Endothelial cell of umbilical vein (primary cell): ENCODE measurements around the gene POFUT2.

ENCODE experiments used
- EZH2 ChIP-seq: IDR thresholded peaks from 2 replicates; pipeline ENCODE4 v1.6.1; 2012; ENCODE audit warnings: borderline replicate concordance, low read depth, mild to moderate bottlenecking, moderate library complexity, low read length, inconsistent platforms; ENCODE audit not compliant: severe bottlenecking
- FOS ChIP-seq: IDR thresholded peaks from 2 replicates; pipeline ENCODE4 v1.6.1; 2011; ENCODE audit warnings: mild to moderate bottlenecking, low read length, moderate library complexity, borderline replicate concordance; ENCODE audit not compliant: insufficient read depth
- JUN ChIP-seq: IDR thresholded peaks from 2 replicates; pipeline ENCODE4 v1.6.1; 2011; ENCODE audit warnings: borderline replicate concordance, low read depth; ENCODE audit not compliant: insufficient read length, insufficient read depth
- MAX ChIP-seq: IDR thresholded peaks from 2 replicates; pipeline ENCODE4 v1.6.1; 2011; ENCODE audit not compliant: insufficient read depth, insufficient read length
- MYC ChIP-seq: IDR thresholded peaks from one replicate; pipeline ENCODE4 v1.6.1; 2011; ENCODE audit warnings: mild to moderate bottlenecking, low read depth, low read length
- POLR2A ChIP-seq: IDR thresholded peaks from 2 replicates; pipeline ENCODE4 v1.6.1; 2012; ENCODE audit warnings: low read depth, mild to moderate bottlenecking, control low read depth, low read length
- POLR2AphosphoS5 ChIP-seq: IDR thresholded peaks from 2 replicates; pipeline ENCODE4 v1.6.1; 2012; ENCODE audit warnings: low read depth, mild to moderate bottlenecking, control low read depth, low read length, moderate library complexity; ENCODE audit not compliant: insufficient read depth
- TF ChIP-seq, protein P1 (sequence below), 2 donors: IDR thresholded peaks; 1 replicate in 1 of 2; 2 replicates in 1 of 2; pipeline ENCODE4 v1.5.1; 2011; ENCODE audit warnings: low read length in 2 of 2, mild to moderate bottlenecking in 2 of 2, moderate library complexity in 2 of 2, control low read depth in 1 of 2, inconsistent platforms in 1 of 2, low read depth in 1 of 2; ENCODE audit not compliant: insufficient read depth in 1 of 2; ENCODE audit errors: extremely low read depth in 1 of 2

DNA sequence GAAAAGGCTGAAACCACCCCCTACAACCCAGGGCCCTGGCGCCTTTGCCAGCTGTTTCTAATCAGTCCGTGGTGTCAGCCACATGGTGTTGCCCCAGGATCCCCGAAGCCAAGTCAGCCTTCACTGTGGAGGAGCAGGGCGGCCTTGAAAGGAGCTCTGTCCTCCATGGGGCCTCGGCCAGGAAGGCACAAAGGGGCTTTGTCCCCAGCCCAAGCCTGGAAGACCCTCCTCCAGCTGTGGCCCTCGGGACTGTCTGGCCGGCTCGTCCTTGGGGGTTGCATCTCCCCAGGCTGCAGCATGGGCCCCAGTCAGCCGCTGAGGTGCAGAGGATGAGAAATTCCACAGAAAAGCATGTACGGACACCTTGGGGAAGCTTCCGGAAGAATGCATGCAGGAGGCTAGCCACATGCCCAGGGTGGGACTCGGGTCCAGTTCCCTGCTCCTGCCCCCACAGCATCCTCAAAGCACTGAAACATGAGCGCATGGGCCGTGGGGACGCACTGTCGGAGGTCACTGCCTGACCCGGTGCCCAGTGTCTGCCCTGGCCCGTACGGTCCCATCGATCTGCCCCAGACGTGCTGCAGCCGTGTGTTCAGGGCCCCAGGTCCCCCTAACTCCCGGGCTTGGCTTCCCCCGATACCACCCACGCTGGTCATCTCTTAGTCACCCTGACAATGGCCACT lies 38.6 kb upstream of the POFUT2 start:
- TF ChIP-seq, protein P1, sequence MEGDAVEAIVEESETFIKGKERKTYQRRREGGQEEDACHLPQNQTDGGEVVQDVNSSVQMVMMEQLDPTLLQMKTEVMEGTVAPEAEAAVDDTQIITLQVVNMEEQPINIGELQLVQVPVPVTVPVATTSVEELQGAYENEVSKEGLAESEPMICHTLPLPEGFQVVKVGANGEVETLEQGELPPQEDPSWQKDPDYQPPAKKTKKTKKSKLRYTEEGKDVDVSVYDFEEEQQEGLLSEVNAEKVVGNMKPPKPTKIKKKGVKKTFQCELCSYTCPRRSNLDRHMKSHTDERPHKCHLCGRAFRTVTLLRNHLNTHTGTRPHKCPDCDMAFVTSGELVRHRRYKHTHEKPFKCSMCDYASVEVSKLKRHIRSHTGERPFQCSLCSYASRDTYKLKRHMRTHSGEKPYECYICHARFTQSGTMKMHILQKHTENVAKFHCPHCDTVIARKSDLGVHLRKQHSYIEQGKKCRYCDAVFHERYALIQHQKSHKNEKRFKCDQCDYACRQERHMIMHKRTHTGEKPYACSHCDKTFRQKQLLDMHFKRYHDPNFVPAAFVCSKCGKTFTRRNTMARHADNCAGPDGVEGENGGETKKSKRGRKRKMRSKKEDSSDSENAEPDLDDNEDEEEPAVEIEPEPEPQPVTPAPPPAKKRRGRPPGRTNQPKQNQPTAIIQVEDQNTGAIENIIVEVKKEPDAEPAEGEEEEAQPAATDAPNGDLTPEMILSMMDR (IDR thresholded peaks at IDR 0.05; ENCODE audit: extremely low read depth in 1 of 2, insufficient read depth in 1 of 2, low read depth in 1 of 2, low read length in 2 of 2), result no peak
- TF ChIP-seq MAX, result no peak
- TF ChIP-seq FOS, result no peak
- TF ChIP-seq POLR2AphosphoS5, result no peak
- no peak for TF ChIP-seq EZH2
- TF ChIP-seq POLR2A, result no peak
- TF ChIP-seq JUN, result no peak
- TF ChIP-seq MYC, result no peak
